Muscle of back (tissue), 11 donors: ENCODE data around the gene BCKDHA. TPM values are rescaled to one million over a fixed set of nuclear protein-coding genes. Genes with fewer than 3 reads are reported as not detected.
"Not testable (repeated sequence)": the region's sequence is repeated elsewhere in the genome, so short reads cannot be mapped to it uniquely, and the experiment has no call there.

Experiments
- DNase-seq, 3 donors: peaks; one replicate each; pipeline versions ENCODE4 v3.0.0 to v3.0.0-alpha.2; 2013
- polyA plus RNA-seq, 10 donors: library from polyadenylated mRNA; unstranded; fragments of 120-200 nt; gene quantifications; one replicate each; pipeline ENCODE4 v1.2.1, GENCODE V29; 2013; ENCODE audit not compliant: insufficient read length in 10 of 10

BCKDHA gene
- polyA plus RNA-seq, 10 donors = 15.1 to 32.4 (median 27.3) TPM

GRCh38 chr19:41443813-41444455, 46.3 kb downstream of the BCKDHA start:
- no peak for DNase-seq

GRCh38 chr19:41445575-41445974, 48.0 kb downstream of the BCKDHA start:
- no peak for DNase-seq

- no peak for DNase-seq
These were observed 50.2 kb downstream of the BCKDHA start for GRCh38 chr19:41447732-41448332.

- peak; percentile 49 to 81 (median 75) for DNase-seq
These were observed 51.7 kb downstream of the BCKDHA start for GRCh38 chr19:41449079-41449864.

- DNase-seq = no peak
These were observed 52.2 kb downstream of the BCKDHA start for GRCh38 chr19:41449865-41450178.

- no peak for DNase-seq
These were observed 55.1 kb downstream of the BCKDHA start for GRCh38 chr19:41452584-41453275.

- DNase-seq = no peak
These were observed 58.3 kb downstream of the BCKDHA start for GRCh38 chr19:41455936-41456335.

GRCh38 chr19:41456342-41456918, 58.8 kb downstream of the BCKDHA start:
- peak in 2 of 3 donors; percentile 41 to 70 for DNase-seq

- DNase-seq = no peak
These were observed 59.6 kb downstream of the BCKDHA start for GRCh38 chr19:41457241-41457640.

- no peak for DNase-seq
These were observed 64.9 kb downstream of the BCKDHA start for GRCh38 chr19:41462497-41462896.

- DNase-seq = not testable (repeated sequence)
These were observed 65.9 kb downstream of the BCKDHA start for GRCh38 chr19:41463257-41464256.

Other genes with a start within 250 kb of the BCKDHA start
- gene CYP2S1, start 204.6 kb upstream of the BCKDHA start, polyA plus RNA-seq = 1 to 10 TPM in 2 of 10 donors, under 1 TPM in 8; 0.21 to 2.2 (median 0.49) TPM
- 10 to 100 TPM; 23.4 to 37.7 (median 28.1) TPM for gene AXL, start 178.6 kb upstream of the BCKDHA start, polyA plus RNA-seq
- 100 to 1,000 TPM; 141 to 171 (median 152) TPM for gene HNRNPUL1, start 133.4 kb upstream of the BCKDHA start, polyA plus RNA-seq
- gene CCDC97, start 87.6 kb upstream of the BCKDHA start, polyA plus RNA-seq = 10 to 100 TPM; 31.3 to 35.7 (median 33.2) TPM
- gene TGFB1, start 43.9 kb upstream of the BCKDHA start, polyA plus RNA-seq = 10 to 100 TPM; 13.0 to 26.7 (median 20.0) TPM
- 1 to 10 TPM; 1.6 to 3.5 (median 2.2) TPM for gene B9D2, start 33.7 kb upstream of the BCKDHA start, polyA plus RNA-seq
- gene TMEM91, start 21.3 kb upstream of the BCKDHA start, polyA plus RNA-seq = 10 to 100 TPM in 1 of 10 donors, 1 to 10 TPM in 9; 2.2 to 10.7 (median 3.9) TPM
- 10 to 100 TPM; 10.3 to 20.2 (median 14.5) TPM for gene EXOSC5, start 459 bp upstream of the BCKDHA start, polyA plus RNA-seq
- 1 to 10 TPM in 8 of 10 donors, under 1 TPM in 2; 0.47 to 2.5 (median 1.7) TPM for gene B3GNT8, start 29.6 kb downstream of the BCKDHA start, polyA plus RNA-seq
- 10 to 100 TPM; 34.1 to 43.7 (median 39.3) TPM for gene DMAC2, start 42.1 kb downstream of the BCKDHA start, polyA plus RNA-seq
- gene ERICH4, start 45.3 kb downstream of the BCKDHA start, polyA plus RNA-seq = under 1 TPM in 5 of 10 donors, not detected in 5; 0.16 to 0.50 (median 0.22) TPM
- 1 to 10 TPM in 9 of 10 donors, under 1 TPM in 1; 0.72 to 3.4 (median 1.7) TPM for gene CEACAM21, start 178.3 kb downstream of the BCKDHA start, polyA plus RNA-seq
- gene CEACAM4, start 229.3 kb downstream of the BCKDHA start, polyA plus RNA-seq = under 1 TPM in 4 of 10 donors, not detected in 6; 0.12 to 0.52 (median 0.34) TPM